SU-DHL-6 (cell line): ENCODE measurements around the gene SMARCC2.

ENCODE experiments used
- H2AFZ ChIP-seq: fragments of 200-600 bp; sonication (generic); 2 replicates; pipeline ENCODE4 v1.6.1; 2014; ENCODE audit warnings: low read depth, mild to moderate bottlenecking, moderate library complexity, mixed read lengths, antibody characterized with exemption, low read length; ENCODE audit not compliant: severe bottlenecking
- H3F3A ChIP-seq: fragments of 200-600 bp; shearing (Covaris generic); 2 replicates; pipeline ENCODE4 v1.6.0; 2016; ENCODE audit warnings: antibody characterized with exemption, mild to moderate bottlenecking; ENCODE audit not compliant: insufficient read depth
- H3K27ac ChIP-seq: fragments of 200-600 bp; sonication (generic); 2 replicates; pipeline ENCODE4 v1.5.1; 2016; ENCODE audit warnings: low read depth, mild to moderate bottlenecking, low read length, moderate library complexity, mixed read lengths
- H3K27me3 ChIP-seq: fragments of 200-600 bp; sonication (generic), shearing (Covaris generic); 2 replicates; pipeline ENCODE4 v1.6.0; 2014; ENCODE audit warnings: mild to moderate bottlenecking, low read length
- H3K36me3 ChIP-seq: fragments of 200-600 bp; sonication (generic); 2 replicates; pipeline ENCODE4 v1.6.1; 2014; ENCODE audit warnings: mild to moderate bottlenecking, low read length, mixed read lengths
- H3K4me2 ChIP-seq: fragments of 300-600, 200-600 bp; shearing (Covaris generic), sonication (generic); 2 replicates; pipeline ENCODE4 v1.6.0; 2014; ENCODE audit warnings: low read length, low read depth, mild to moderate bottlenecking; ENCODE audit not compliant: poor library complexity, severe bottlenecking
- H3K4me3 ChIP-seq: fragments of 200-600 bp; sonication (generic); 2 replicates; pipeline ENCODE4 v1.5.1; 2014; ENCODE audit warnings: antibody characterized with exemption, low read length, mild to moderate bottlenecking, mixed read lengths; ENCODE audit not compliant: insufficient read depth, poor library complexity, severe bottlenecking
- H3K79me2 ChIP-seq: fragments of 200-600 bp; sonication (generic); 2 replicates; pipeline ENCODE4 v1.6.1; 2014; ENCODE audit warnings: mild to moderate bottlenecking, low read length, moderate library complexity; ENCODE audit not compliant: insufficient read depth
- H3K9ac ChIP-seq: fragments of 200-600 bp; sonication (generic); 2 replicates; pipeline ENCODE4 v1.7.0; 2014; ENCODE audit warnings: mild to moderate bottlenecking, low read length
- H3K9me2 ChIP-seq: fragments of 200-600 bp; sonication (generic); replicated peaks from 2 replicates; pipeline ENCODE4 v1.6.1; 2014; ENCODE audit warnings: low read length; ENCODE audit not compliant: insufficient read depth
- H3K9me3 ChIP-seq: fragments of 200-600 bp; sonication (generic); 2 replicates; pipeline ENCODE4 v1.6.1; 2014; ENCODE audit warnings: low read length, mixed read lengths; ENCODE audit not compliant: insufficient read depth
- H4K20me1 ChIP-seq: fragments of 200-600 bp; sonication (generic); 2 replicates; pipeline ENCODE4 v1.6.1; 2014; ENCODE audit warnings: low read depth, mild to moderate bottlenecking, antibody characterized with exemption, low read length, moderate library complexity, mixed read lengths
- CTCF ChIP-seq: fragments of 200-600 bp; sonication (generic); IDR thresholded peaks from one replicate; pipeline ENCODE4 v1.5.1; 2017; ENCODE audit warnings: antibody characterized with exemption, mild to moderate bottlenecking, low read length, moderate library complexity; ENCODE audit not compliant: insufficient read depth, poor library complexity, severe bottlenecking
- EZH2phosphoT487 ChIP-seq: fragments of 200-600 bp; sonication (generic), shearing (Covaris generic); conservative IDR thresholded peaks from 2 replicates; pipeline ENCODE4 v1.6.1; 2018; ENCODE audit warnings: mild to moderate bottlenecking, antibody characterized with exemption, low read length, moderate library complexity, mixed read lengths

The SMARCC2 gene

GRCh38 chr12:56165369-56165768 is 23.9 kb downstream of the SMARCC2 start:
- H3K9me3 ChIP-seq, result no peaks in the 10 kb centered on the region
- H4K20me1 ChIP-seq, result no peaks in the 10 kb centered on the region
- peaks cover 19% of the 10 kb centered on the region for H3F3A ChIP-seq
- no peaks in the 10 kb centered on the region for H3K9me2 ChIP-seq
- H3K4me3 ChIP-seq, result no peak overlapping the region
- no peak overlapping the region for H3K9ac ChIP-seq
- H3K79me2 ChIP-seq, result no peaks in the 10 kb centered on the region
- 0 out of 2 replicates have a peak, but pooled peaks cover 4% of the 10 kb centered on the region for H3K36me3 ChIP-seq
- H2AFZ ChIP-seq, result no peak overlapping the region
- no peaks in the 10 kb centered on the region for H3K27me3 ChIP-seq
- no peak overlapping the region for H3K27ac ChIP-seq
- no peak for TF ChIP-seq EZH2phosphoT487
- TF ChIP-seq CTCF, result no peak
- no peak overlapping the region for H3K4me2 ChIP-seq

GRCh38 chr12:56164345-56164729 is 24.9 kb downstream of the SMARCC2 start:
- no peak overlapping the region for H3K9ac ChIP-seq
- no peak overlapping the region for H3K27ac ChIP-seq
- TF ChIP-seq CTCF, result no peak
- TF ChIP-seq EZH2phosphoT487, result no peak
- no peak overlapping the region for H3K4me2 ChIP-seq
- H3K4me3 ChIP-seq, result no peak overlapping the region
- no peak overlapping the region for H2AFZ ChIP-seq
- H3K9me3 ChIP-seq, result no peaks in the 10 kb centered on the region
- H3K27me3 ChIP-seq, result no peaks in the 10 kb centered on the region
- H3K36me3 ChIP-seq, result 0 out of 2 replicates have a peak, but pooled peaks cover 4% of the 10 kb centered on the region
- no peaks in the 10 kb centered on the region for H3K9me2 ChIP-seq
- peaks cover 24% of the 10 kb centered on the region for H3F3A ChIP-seq
- H3K79me2 ChIP-seq, result peaks cover 10% of the 10 kb centered on the region; the same call in 1 of the 2 replicates
- no peaks in the 10 kb centered on the region for H4K20me1 ChIP-seq

- Histone ChIP-seq H3F3A (peaks cover 30% of the 10 kb centered on the region), H3K79me2 (peaks cover 16% of the 10 kb centered on the region), H3K4me3 (no peak overlapping the region), H3K9ac (no peak overlapping the region), H3K36me3 (0 out of 2 replicates have a peak, but pooled peaks cover 4% of the 10 kb centered on the region), H2AFZ (no peak overlapping the region), H3K9me3 (no peaks in the 10 kb centered on the region), H4K20me1 (no peaks in the 10 kb centered on the region), H3K9me2 (no peaks in the 10 kb centered on the region), H3K27ac (no peak overlapping the region), H3K4me2 (no peak overlapping the region), H3K27me3 (no peaks in the 10 kb centered on the region)
- TF ChIP-seq EZH2phosphoT487 (no peak), CTCF (no peak)
These were observed 25.5 kb downstream of the SMARCC2 start for GRCh38 chr12:56163533-56164344.
